ENCODE results near the gene PKP1.

The PKP1 gene

GRCh38 chr1:201311356-201312011, 28.2 kb downstream of the PKP1 start:
- ChIA-PET POLR2A (no interaction called here), CTCF (interaction anchor here (1.0 to 10.2 kb wide), 5 partner anchors 10 to 97 kb away, joined by 3 to 73 read pairs (median 10); no protein-coding TSS in a partner anchor)
- no peak for DNase-seq (ENCODE audit: low read depth, low spot score)
- TF ChIP-seq, protein P1, sequence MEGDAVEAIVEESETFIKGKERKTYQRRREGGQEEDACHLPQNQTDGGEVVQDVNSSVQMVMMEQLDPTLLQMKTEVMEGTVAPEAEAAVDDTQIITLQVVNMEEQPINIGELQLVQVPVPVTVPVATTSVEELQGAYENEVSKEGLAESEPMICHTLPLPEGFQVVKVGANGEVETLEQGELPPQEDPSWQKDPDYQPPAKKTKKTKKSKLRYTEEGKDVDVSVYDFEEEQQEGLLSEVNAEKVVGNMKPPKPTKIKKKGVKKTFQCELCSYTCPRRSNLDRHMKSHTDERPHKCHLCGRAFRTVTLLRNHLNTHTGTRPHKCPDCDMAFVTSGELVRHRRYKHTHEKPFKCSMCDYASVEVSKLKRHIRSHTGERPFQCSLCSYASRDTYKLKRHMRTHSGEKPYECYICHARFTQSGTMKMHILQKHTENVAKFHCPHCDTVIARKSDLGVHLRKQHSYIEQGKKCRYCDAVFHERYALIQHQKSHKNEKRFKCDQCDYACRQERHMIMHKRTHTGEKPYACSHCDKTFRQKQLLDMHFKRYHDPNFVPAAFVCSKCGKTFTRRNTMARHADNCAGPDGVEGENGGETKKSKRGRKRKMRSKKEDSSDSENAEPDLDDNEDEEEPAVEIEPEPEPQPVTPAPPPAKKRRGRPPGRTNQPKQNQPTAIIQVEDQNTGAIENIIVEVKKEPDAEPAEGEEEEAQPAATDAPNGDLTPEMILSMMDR (IDR thresholded peaks at IDR 0.05; ENCODE audit: insufficient read depth, low read length, missing control alignments), result no peak
- no peak overlapping the region for H3K4me3 ChIP-seq (ENCODE audit: low read depth, low read length)

- no peak for DNase-seq (ENCODE audit: low read depth, low spot score)
- H3K4me3 ChIP-seq (ENCODE audit: low read depth, low read length), result no peak overlapping the region
- POLR2A ChIA-PET, result no interaction called here
- CTCF ChIA-PET, result interaction anchor here (1.0 to 10.2 kb wide), 5 partner anchors 11 to 58 kb away, joined by 3 to 73 read pairs (median 10); no protein-coding TSS in a partner anchor
- TF ChIP-seq, protein P1 (IDR thresholded peaks at IDR 0.05; ENCODE audit: insufficient read depth, low read length, missing control alignments), result no peak
Observed at GRCh38 chr1:201312298-201312697, 29.0 kb downstream of the PKP1 start.

GRCh38 chr1:201313086-201313485, 29.8 kb downstream of the PKP1 start:
- POLR2A ChIA-PET, result no interaction called here
- H3K4me3 ChIP-seq (ENCODE audit: low read depth, low read length), result no peak overlapping the region
- TF ChIP-seq, protein P1 (IDR thresholded peaks at IDR 0.05; ENCODE audit: insufficient read depth, low read length, missing control alignments), result no peak
- no peak for DNase-seq (ENCODE audit: low read depth, low spot score)
- CTCF ChIA-PET, result interaction anchor here (1.3 to 10.2 kb wide), 2 partner anchors 12 to 35 kb away, joined by 3 to 73 read pairs; no protein-coding TSS in a partner anchor

DNA sequence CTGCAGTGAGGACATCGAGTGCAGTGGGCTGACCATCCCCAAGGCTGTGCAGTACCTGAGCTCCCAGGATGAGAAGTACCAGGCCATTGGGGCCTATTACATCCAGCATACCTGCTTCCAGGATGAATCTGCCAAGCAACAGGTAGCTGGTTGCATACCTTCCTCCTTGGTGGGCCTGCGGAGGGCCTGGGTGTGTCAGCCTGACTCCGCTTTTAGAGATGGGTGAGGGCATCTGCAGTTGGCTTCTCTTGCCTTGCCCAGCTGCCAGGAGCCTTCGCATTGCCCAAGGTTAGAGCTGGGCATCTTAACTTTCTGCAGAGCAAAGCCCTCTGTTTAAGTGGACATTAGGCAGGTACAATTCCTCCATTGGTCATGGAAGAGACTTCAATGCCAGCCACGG, 33.2 kb downstream of the PKP1 start:
- no peak overlapping the region for H3K4me3 ChIP-seq (ENCODE audit: low read depth, low read length)
- CTCF ChIA-PET, result interaction anchor here (0.7 to 10.2 kb wide), 2 partner anchors 27 to 31 kb away, joined by 3 to 73 read pairs; no protein-coding TSS in a partner anchor
- no peak for DNase-seq (ENCODE audit: low read depth, low spot score)
- TF ChIP-seq, protein P1 (IDR thresholded peaks at IDR 0.05; ENCODE audit: insufficient read depth, low read length, missing control alignments), result no peak
- POLR2A ChIA-PET, result no interaction called here

GRCh38 chr1:201317551-201317950, 34.2 kb downstream of the PKP1 start:
- POLR2A ChIA-PET, result no interaction called here
- H3K4me3 ChIP-seq (ENCODE audit: low read depth, low read length), result no peak overlapping the region
- CTCF ChIA-PET, result interaction anchor here (10.2 kb wide), 1 partner anchor 30 kb away, joined by 73 read pairs; no protein-coding TSS in a partner anchor
- no peak for DNase-seq (ENCODE audit: low read depth, low spot score)
- TF ChIP-seq, protein P1 (IDR thresholded peaks at IDR 0.05; ENCODE audit: insufficient read depth, low read length, missing control alignments), result no peak

DNA sequence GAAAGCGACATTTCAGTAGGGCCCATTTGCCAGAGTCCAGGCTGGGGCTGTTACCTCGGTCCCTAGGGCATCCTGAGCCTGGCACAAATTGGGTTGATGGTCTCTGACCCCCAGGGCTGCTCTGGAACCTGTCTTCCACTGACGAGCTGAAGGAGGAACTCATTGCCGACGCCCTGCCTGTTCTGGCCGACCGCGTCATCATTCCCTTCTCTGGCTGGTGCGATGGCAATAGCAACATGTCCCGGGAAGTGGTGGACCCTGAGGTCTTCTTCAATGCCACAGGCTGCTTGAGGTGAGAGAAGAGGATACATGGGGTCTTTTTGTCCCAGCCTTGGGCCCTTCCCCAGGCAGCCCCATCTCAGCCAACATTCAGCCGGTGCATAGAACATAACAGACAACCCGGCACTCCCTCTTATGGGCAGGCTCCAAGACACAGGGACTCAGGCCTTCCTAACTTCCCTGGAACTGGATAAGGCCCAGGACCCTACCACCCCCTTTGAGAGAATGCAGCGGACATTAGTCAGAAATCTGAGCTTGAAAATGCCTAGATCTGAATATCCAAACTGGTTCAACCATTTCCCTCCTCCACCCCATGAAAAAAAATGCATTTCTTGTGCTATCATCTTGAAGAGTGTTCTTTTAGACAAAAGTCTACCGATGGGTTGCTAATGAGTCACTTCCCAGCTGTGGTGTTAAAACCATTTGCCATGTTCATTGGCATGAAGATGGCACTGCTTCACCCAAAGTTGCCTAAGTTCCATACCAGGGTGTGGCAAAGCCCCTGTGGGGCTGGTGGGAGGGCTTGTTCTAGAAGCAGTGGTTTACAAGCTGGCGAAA, 35.4 kb downstream of the PKP1 start:
- CTCF ChIA-PET, result interaction anchor here (0.9 to 10.2 kb wide), 4 partner anchors 8 to 40 kb away, joined by 3 to 73 read pairs (median 3); no protein-coding TSS in a partner anchor
- no peak overlapping the region for H3K4me3 ChIP-seq (ENCODE audit: low read depth, low read length)
- POLR2A ChIA-PET, result no interaction called here
- TF ChIP-seq, protein P1 (IDR thresholded peaks at IDR 0.05; ENCODE audit: insufficient read depth, low read length, missing control alignments), result no peak
- no peak for DNase-seq (ENCODE audit: low read depth, low spot score)

Data from AG04449 (cell line).